Stimulated activated CD8-positive, alpha-beta memory T cell treated with anti-CD3 and anti-CD28 coated beads, Interleukin-7, amount 100 ng/mL, for 48 hours (primary cell): ENCODE data around the gene PIGQ.

ENCODE experiments used
- DNase-seq, 2 donors: peaks; one replicate each; pipeline ENCODE4 v3.0.0-alpha.2; 2020; ENCODE audit warnings: low read depth in 1 of 2; ENCODE audit errors: extremely low read depth in 1 of 2

PIGQ gene

DNA sequence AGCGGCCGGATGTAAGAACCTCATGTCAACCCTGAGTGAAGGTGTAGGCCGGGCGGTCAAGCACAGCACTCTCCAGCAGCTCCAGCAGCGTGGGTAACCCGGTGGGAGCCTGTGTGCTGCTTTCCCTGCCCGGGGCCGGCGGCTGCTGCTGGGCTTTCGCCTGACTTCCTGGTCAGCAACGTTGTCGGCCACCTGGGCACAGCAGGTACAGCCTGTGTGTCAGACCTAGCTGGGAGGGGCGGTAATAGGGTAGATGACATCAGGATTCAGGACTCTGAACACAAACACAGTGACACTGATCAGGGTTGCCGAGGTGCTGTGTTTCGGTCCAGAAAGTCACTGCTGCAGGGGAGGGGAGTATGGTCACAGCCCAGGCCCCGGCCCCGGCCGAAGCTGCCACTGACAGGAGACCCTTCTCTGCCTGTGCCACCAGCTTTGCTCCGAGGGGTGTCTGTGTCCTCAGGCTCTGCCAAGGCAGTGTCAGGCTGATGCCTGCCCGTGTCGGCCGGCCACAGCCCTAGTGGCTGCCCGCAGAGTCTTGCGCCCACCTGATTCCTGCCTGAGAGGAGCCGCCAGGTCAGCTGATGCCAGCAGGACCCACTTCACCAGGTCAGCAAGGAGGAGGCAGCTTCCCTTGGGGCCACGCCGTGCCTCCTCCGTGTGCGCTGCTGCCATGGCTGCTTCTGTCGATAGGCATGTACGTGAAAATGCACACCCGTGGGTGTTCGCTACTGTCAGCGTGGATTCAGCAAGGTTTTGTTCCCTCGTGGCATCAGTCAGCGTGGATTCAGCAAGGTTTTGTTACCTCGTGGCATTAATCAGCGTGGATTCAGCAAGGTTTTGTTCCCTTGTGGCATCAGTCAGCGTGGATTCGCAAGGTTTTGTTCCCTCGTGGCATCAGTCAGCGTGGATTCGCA, 29.3 kb downstream of the PIGQ start:
- no peak for DNase-seq

DNA sequence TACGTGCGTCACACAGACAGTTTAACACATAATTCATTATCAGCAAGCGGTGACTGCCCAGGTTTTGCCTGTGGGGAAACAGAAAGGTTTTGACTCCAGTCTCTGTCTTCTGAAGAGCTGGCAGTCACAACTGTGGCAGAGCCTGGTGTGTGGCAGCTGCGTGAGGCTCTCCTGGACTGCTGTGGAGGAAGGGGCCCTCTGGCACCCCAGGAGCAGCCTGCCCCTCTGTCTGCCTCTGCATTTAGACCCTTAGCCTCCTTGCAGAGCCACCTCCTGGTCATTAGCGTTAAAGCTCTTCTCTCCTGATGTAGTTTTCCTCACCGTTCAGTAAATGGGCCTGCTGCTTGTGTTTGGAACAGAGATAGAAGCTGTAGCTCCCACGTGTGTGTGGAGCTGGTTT, 31.0 kb downstream of the PIGQ start:
- no peak for DNase-seq

GRCh38 chr16:603933-604332, 34.2 kb downstream of the PIGQ start:
- DNase-seq, result no peak

DNA sequence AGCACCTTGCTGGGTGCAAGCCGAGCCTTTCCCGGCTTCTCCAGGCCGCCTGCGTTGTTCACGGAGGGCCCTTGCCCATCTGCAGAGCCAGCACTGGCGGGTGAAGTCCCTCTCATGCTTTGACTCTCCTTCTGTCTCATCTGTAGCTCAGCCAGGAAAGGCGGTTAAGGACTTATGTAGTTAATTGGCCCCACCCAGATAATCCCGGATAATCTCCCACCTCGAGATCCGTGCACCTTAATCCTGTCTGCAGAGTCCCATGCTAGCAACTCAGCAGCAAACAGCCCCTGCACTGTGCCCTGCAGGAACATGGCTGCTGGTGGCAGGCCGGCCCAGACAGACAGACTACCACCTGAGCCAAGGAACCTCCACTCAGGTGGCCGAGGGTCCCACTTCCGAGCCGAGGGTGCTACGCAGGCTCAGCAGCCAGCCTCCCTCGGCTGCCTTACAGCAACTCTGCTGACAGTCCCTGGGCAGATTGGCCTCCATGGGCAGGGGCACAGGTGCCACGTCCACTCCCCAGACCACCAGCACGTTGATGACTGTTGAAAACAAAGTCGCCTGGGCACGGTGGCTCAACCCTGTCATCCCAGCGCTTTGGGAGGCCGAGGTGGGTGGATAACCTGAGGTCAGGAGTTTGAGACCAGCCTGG, 37.0 kb downstream of the PIGQ start:
- DNase-seq, result no peak

DNA sequence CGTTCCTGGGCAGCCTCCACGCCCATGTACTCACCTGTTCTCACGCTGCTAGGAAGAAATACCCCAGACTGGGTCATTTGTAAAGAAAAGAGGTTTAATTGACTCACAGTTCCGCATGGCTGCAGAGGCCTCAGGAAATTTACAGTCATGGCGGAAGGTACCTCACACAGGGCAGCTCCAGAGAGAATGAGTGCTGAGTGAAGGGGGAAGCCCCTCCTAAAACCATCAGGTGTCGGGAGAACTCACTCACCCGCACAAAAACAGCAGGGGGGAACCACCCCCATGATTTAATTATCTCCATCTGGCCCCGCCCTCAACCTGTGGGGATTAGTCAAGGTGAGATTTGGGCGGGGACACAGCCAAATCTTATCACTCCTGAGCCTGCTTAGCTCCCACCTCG, 38.3 kb downstream of the PIGQ start:
- DNase-seq, result peak in 1 of 2 donors; percentile 49

DNA sequence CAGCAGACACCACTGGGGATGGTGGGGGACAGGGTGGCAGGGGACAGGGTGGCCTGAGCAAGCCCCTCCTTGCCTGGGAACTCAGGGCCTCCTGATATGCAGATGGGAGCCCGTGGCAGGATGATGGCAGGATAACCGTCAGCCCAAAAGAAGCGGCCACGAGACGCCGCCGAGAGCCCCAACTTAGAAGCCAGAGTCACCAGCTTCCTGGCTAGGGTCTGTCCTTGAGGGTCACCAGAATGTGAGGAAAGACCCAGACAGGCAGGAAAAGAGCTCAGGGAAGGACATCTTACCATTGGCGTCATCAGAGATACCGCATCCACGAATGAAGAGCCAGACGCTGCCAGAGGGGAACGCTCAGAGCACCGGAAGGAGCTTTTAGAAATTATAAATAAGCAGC, 39.5 kb downstream of the PIGQ start:
- no peak for DNase-seq

DNA sequence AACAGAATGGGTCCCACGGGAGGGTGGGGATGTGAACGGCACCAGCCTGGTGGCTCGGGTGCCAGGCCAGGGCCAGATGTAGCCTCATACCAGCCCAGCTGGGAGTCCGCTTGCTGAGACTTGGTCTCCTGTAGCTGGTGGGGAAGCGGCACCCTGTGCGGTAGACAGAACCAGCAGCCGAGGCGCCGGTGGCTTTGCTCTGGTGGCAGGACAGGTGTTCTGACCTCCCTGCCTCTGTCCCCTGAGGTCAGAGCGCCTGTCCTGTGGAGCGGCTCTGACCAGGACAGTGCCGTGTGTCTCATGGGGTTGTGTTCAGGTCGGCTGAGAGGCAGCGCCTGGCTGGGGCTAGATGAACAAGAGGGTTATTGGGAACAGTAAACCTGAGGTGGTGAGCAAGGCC, 40.2 kb downstream of the PIGQ start:
- no peak for DNase-seq

GRCh38 chr16:610513-611381, 41.0 kb downstream of the PIGQ start:
- peak; percentile 37 to 39 for DNase-seq

GRCh38 chr16:615122-615521, 45.4 kb downstream of the PIGQ start:
- DNase-seq, result no peak

GRCh38 chr16:616733-617586, 47.2 kb downstream of the PIGQ start:
- no peak for DNase-seq

DNA sequence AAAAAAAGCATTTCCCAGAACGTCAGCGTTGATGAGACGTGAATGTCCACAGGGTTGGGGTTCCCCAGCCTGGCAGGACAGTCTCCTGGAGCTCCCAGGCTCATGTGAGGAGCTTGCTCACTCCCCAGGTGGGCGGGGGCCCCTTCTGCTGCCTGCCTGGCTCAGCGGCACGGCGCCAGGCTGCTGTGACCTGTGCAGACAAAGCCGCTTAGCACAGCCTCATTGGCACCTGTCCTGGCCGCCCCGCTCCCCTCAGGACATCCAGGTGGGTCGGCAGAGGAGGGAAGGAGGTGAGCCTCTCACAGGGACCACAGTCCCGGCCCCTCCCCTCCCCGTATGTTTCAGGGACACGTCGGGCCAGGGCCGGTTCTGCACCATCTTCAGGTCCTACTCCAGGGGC, 48.1 kb downstream of the PIGQ start:
- no peak for DNase-seq

GRCh38 chr16:619476-620100, 49.8 kb downstream of the PIGQ start:
- DNase-seq, result no peak

DNA sequence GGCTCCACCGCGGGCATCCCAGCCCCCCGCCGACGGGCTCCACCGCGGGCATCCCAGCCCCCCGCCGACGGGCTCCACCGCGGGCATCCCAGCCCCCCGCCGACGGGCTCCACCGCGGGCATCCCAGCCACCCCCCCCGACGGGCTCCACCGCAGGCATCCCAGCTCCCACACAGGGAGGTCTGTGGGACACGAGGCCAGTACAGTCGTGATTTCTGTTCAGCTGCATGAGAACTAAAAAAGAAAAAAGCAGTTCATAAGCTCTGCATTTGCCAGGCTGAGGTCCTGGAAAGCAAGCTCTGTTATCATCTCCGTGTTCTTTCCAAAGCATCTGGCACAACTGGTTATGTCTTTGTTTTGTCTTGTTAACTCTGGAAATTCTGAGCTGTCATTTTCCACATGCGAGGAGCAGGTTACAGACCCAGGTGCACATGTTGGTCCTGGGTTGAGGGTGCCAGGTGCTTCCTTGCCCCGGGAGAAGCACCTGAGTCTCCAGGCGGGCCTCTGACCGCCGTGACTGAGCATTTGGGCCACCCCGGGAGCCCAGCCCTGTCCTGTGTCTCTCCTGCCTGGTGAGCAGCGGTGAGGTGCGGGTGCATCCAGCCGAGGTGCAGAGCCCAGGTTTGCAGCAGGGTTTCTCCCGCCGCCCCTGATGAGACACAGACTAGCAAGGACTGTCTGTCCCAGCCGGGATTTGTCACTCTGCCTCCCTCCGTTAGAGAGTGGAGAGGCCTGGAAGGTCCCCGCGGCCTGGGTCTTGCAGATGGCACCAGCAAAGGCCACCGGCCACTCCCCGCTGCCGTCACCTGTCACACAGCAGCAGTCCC, 51.1 kb downstream of the PIGQ start:
- DNase-seq, result no peak

- DNase-seq, result no peak
These were observed 51.8 kb downstream of the PIGQ start for GRCh38 chr16:621526-622105.

DNA sequence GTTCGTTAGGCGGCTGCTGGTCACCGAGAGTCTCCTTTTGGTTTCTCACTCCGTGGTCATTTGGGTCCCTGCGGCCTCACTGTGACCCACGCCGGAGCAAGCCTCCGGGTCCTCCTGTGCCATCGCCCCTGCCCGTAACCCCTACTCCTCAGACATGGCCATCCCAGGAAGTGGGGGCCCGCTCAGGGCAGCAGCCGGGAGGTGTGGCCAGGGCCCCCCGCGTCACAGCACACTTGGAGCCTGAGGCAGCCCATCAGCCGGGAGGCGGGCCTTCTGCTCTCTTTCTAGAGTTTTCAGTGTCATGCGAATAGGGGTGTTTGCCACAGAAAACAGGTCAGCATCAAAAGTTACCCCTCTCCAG, 53.1 kb downstream of the PIGQ start:
- no peak for DNase-seq

DNA sequence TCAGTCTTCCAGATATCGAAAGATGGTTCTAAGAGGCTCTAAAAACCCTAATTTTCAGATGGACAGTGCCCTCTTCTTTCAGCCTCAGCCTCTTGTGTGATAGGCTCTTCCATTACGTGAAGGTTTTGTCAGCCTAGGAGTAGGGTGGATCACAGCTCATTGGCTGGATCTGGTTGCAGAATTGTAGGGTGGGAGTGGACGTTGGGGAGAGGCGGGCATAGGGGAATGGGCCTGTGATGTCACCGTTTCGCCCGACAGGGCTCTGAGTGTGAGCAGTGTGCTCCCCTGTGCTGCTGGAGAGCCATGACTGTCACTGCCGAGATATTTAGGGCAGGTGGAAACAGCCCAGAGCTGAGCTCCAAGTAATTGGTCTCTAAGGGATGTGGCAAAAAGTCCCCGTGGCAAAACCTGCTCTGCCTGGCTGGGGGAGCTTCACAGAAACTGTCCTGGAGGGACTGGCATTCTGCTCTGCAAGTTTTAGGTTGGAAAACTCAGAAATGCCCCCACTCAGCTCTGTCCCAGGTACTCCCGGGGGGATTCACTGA, 54.8 kb downstream of the PIGQ start:
- DNase-seq, result no peak

GRCh38 chr16:625117-625976, 55.6 kb downstream of the PIGQ start:
- DNase-seq, result no peak
